ENCODE measurements around the gene ZNF827. TPM values are rescaled to one million over a fixed set of nuclear protein-coding genes. Genes with fewer than 3 reads are reported as not detected.

Gene ZNF827
- total RNA-seq, 1 experiment from 2014 or later, result 6.3 TPM

- POLR2A ChIA-PET, result no interaction called here
- in situ Hi-C loops (cut with HindIII; ENCODE audit: low pct_unique_long_range_greater_than_20kb, low sequenced_read_pairs), result no loop called here
- Histone ChIP-seq H3K36me3 (ENCODE audit: control insufficient read depth, insufficient read depth, low read length) (no peaks in the 10 kb centered on the region), H3K4me3 (ENCODE audit: low read depth in 2 of 2, low read length in 2 of 2) (no peak overlapping the region), H3K27me3 (ENCODE audit: control insufficient read depth, insufficient read depth, low read length) (no peaks in the 10 kb centered on the region), H3K27ac (ENCODE audit: low read length) (no peak overlapping the region), H3K4me1 (ENCODE audit: control insufficient read depth, insufficient read depth, low read length) (no peaks in the 10 kb centered on the region), H3K9me3 (ENCODE audit: control insufficient read depth, insufficient read depth, low read depth, low read length) (no peaks in the 10 kb centered on the region)
- intact Hi-C loops (cut with micrococcal nuclease; ENCODE audit: unreplicated experiment), result no loop called here
- ATAC-seq (no peak), DNase-seq (ENCODE audit: low read depth, low spot score) (no peak)
- CTCF ChIA-PET, result no interaction called here
- TF ChIP-seq POLR2AphosphoS5 (IDR thresholded peaks at IDR 0.05; ENCODE audit: low read depth, low read length), result no peak
- TF ChIP-seq, protein P1, sequence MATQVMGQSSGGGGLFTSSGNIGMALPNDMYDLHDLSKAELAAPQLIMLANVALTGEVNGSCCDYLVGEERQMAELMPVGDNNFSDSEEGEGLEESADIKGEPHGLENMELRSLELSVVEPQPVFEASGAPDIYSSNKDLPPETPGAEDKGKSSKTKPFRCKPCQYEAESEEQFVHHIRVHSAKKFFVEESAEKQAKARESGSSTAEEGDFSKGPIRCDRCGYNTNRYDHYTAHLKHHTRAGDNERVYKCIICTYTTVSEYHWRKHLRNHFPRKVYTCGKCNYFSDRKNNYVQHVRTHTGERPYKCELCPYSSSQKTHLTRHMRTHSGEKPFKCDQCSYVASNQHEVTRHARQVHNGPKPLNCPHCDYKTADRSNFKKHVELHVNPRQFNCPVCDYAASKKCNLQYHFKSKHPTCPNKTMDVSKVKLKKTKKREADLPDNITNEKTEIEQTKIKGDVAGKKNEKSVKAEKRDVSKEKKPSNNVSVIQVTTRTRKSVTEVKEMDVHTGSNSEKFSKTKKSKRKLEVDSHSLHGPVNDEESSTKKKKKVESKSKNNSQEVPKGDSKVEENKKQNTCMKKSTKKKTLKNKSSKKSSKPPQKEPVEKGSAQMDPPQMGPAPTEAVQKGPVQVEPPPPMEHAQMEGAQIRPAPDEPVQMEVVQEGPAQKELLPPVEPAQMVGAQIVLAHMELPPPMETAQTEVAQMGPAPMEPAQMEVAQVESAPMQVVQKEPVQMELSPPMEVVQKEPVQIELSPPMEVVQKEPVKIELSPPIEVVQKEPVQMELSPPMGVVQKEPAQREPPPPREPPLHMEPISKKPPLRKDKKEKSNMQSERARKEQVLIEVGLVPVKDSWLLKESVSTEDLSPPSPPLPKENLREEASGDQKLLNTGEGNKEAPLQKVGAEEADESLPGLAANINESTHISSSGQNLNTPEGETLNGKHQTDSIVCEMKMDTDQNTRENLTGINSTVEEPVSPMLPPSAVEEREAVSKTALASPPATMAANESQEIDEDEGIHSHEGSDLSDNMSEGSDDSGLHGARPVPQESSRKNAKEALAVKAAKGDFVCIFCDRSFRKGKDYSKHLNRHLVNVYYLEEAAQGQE (IDR thresholded peaks at IDR 0.05; ENCODE audit: insufficient read depth in 1 of 2, low read depth in 2 of 2, low read length in 1 of 2), result no peak
- TF ChIP-seq, protein P2, sequence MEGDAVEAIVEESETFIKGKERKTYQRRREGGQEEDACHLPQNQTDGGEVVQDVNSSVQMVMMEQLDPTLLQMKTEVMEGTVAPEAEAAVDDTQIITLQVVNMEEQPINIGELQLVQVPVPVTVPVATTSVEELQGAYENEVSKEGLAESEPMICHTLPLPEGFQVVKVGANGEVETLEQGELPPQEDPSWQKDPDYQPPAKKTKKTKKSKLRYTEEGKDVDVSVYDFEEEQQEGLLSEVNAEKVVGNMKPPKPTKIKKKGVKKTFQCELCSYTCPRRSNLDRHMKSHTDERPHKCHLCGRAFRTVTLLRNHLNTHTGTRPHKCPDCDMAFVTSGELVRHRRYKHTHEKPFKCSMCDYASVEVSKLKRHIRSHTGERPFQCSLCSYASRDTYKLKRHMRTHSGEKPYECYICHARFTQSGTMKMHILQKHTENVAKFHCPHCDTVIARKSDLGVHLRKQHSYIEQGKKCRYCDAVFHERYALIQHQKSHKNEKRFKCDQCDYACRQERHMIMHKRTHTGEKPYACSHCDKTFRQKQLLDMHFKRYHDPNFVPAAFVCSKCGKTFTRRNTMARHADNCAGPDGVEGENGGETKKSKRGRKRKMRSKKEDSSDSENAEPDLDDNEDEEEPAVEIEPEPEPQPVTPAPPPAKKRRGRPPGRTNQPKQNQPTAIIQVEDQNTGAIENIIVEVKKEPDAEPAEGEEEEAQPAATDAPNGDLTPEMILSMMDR (IDR thresholded peaks at IDR 0.05), result no peak
- no peak for TF ChIP-seq SIN3A (IDR thresholded peaks at IDR 0.05; ENCODE audit: borderline replicate concordance, insufficient read depth, low read depth, low read length)
- TF ChIP-seq TCF7L2 (IDR thresholded peaks at IDR 0.05; ENCODE audit: low read depth, low read length), result no peak
- no TSS peak for BruUV-seq (replicated peaks)
Observed at GRCh38 chr4:145774473-145774872, 164.2 kb downstream of the ZNF827 start.

GRCh38 chr4:145773581-145774234 lies 164.9 kb downstream of the ZNF827 start:
- in situ Hi-C loops (cut with HindIII; ENCODE audit: low pct_unique_long_range_greater_than_20kb, low sequenced_read_pairs), result no loop called here
- ChIA-PET POLR2A (no interaction called here), CTCF (no interaction called here)
- Histone ChIP-seq H3K4me1 (ENCODE audit: control insufficient read depth, insufficient read depth, low read length) (no peaks in the 10 kb centered on the region), H3K36me3 (ENCODE audit: control insufficient read depth, insufficient read depth, low read length) (no peaks in the 10 kb centered on the region), H3K9me3 (ENCODE audit: control insufficient read depth, insufficient read depth, low read depth, low read length) (no peaks in the 10 kb centered on the region), H3K27me3 (ENCODE audit: control insufficient read depth, insufficient read depth, low read length) (no peaks in the 10 kb centered on the region), H3K27ac (ENCODE audit: low read length) (no peak overlapping the region), H3K4me3 (ENCODE audit: low read depth in 2 of 2, low read length in 2 of 2) (no peak overlapping the region)
- intact Hi-C loops (cut with micrococcal nuclease; ENCODE audit: unreplicated experiment), result no loop called here
- DNase-seq (ENCODE audit: low read depth, low spot score) (no peak), ATAC-seq (no peak)
- TF ChIP-seq, protein P2 (IDR thresholded peaks at IDR 0.05), result no peak
- TF ChIP-seq POLR2AphosphoS5 (IDR thresholded peaks at IDR 0.05; ENCODE audit: low read depth, low read length) (no peak), TCF7L2 (IDR thresholded peaks at IDR 0.05; ENCODE audit: low read depth, low read length) (no peak), SIN3A (IDR thresholded peaks at IDR 0.05; ENCODE audit: borderline replicate concordance, insufficient read depth, low read depth, low read length) (no peak)
- TF ChIP-seq, protein P1 (IDR thresholded peaks at IDR 0.05; ENCODE audit: insufficient read depth in 1 of 2, low read depth in 2 of 2, low read length in 1 of 2), result no peak
- no TSS peak for BruUV-seq (replicated peaks)
